PC-3 (cell line): ENCODE data around the gene CNTNAP2. TPM values are rescaled to one million over a fixed set of nuclear protein-coding genes. Genes with fewer than 3 reads are reported as not detected.
A peak's percentile ranks its signal among the peaks of the same experiment; 100 is the strongest.

Experiments
- ATAC-seq: fragments of 200-7000 bp; cut with Tn5 transposase; 2 replicates; pipeline ENCODE4 v1.9.1; 2020; ENCODE audit warnings: mild to moderate bottlenecking, moderate library complexity
- BruUV-seq: library from RNA; stranded (reverse); fragments of 400-500 nt; replicated peaks from 2 replicates; lab custom pipeline; 2021; lab: Mats Ljungman, UMichigan
- CTCF ChIA-PET: fragments of 300-600 bp; sonication (Branson Sonifier 250); formaldehyde crosslinking; loops from one replicate; lab custom pipeline; 2022; ENCODE audit warnings: antibody characterized with exemption; lab: Charles Lee
- POLR2A ChIA-PET: fragments of 300-600 bp; sonication (Branson Sonifier 250); formaldehyde crosslinking; loops from one replicate; lab custom pipeline; 2022; ENCODE audit warnings: antibody characterized with exemption; ENCODE audit not compliant: unreplicated experiment; lab: Charles Lee
- DNase-seq: peaks from one replicate; pipeline ENCODE4 v3.0.0-alpha.2; 2015
- H2AFZ ChIP-seq: fragments of 300-600 bp; sonication (generic); 2 replicates; pipeline ENCODE4 v1.6.0; 2016; ENCODE audit warnings: antibody characterized with exemption, low read length
- H3F3A ChIP-seq: fragments of 300-600 bp; sonication (generic); one replicate; pipeline ENCODE4 v1.6.0; 2017; ENCODE audit warnings: antibody characterized with exemption, low read length, control low read depth, mild to moderate bottlenecking; ENCODE audit not compliant: unreplicated experiment
- H3K27ac ChIP-seq: fragments of 300-600 bp; sonication (generic); 2 replicates; pipeline ENCODE4 v1.5.1; 2016; ENCODE audit warnings: mild to moderate bottlenecking, low read length
- H3K27me3 ChIP-seq: fragments of 300-600 bp; sonication (generic); 2 replicates; pipeline ENCODE4 v1.6.1; 2016; ENCODE audit warnings: low read length, mixed read lengths
- H3K36me3 ChIP-seq: fragments of 300-600 bp; sonication (generic); 2 replicates; pipeline ENCODE4 v1.6.1; 2016; ENCODE audit warnings: low read depth, mixed run types, low read length, mixed read lengths
- H3K4me1 ChIP-seq: fragments of 300-600 bp; sonication (generic); 2 replicates; pipeline ENCODE4 v1.5.1; 2016; ENCODE audit warnings: low read length; ENCODE audit not compliant: insufficient read depth
- H3K4me2 ChIP-seq: fragments of 300-600 bp; sonication (generic); 2 replicates; pipeline ENCODE4 v1.6.0; 2016; ENCODE audit warnings: low read length
- H3K4me3 ChIP-seq: fragments of 300-600 bp; sonication (generic); 2 replicates; pipeline ENCODE4 v1.5.1; 2016; ENCODE audit warnings: mild to moderate bottlenecking, low read length, mixed read lengths
- H3K79me2 ChIP-seq: fragments of 300-600 bp; sonication (generic); 2 replicates; pipeline ENCODE4 v1.6.1; 2017; ENCODE audit warnings: low read length, mixed read lengths
- H3K9ac ChIP-seq: fragments of 300-600 bp; sonication (generic); 2 replicates; pipeline ENCODE4 v1.6.0; 2016; ENCODE audit warnings: mild to moderate bottlenecking, low read length
- H3K9me2 ChIP-seq: fragments of 300-600 bp; sonication (generic); replicated peaks from 2 replicates; pipeline ENCODE4 v1.6.1; 2016; ENCODE audit warnings: mixed run types, low read length, mixed read lengths
- H3K9me3 ChIP-seq: fragments of 300-600 bp; sonication (generic); 2 replicates; pipeline ENCODE4 v1.6.1; 2016; ENCODE audit warnings: low read length, mixed read lengths
- H4K20me1 ChIP-seq: fragments of 300-600 bp; sonication (generic); 2 replicates; pipeline ENCODE4 v1.6.1; 2016; ENCODE audit warnings: low read length, mixed read lengths
- CTCF ChIP-seq: fragments of 300-600 bp; sonication (generic); conservative IDR thresholded peaks from 2 replicates; pipeline ENCODE4 v1.5.1; 2017; ENCODE audit warnings: antibody characterized with exemption, low read depth, mild to moderate bottlenecking, low read length
- EZH2 ChIP-seq: fragments of 300-600 bp; sonication (generic); IDR thresholded peaks from one replicate; pipeline ENCODE4 v1.6.1; 2017; ENCODE audit warnings: antibody characterized with exemption, mild to moderate bottlenecking, low read length; ENCODE audit not compliant: unreplicated experiment
- EZH2phosphoT487 ChIP-seq: fragments of 300-600 bp; sonication (generic); IDR thresholded peaks from 2 replicates; pipeline ENCODE4 v1.6.1; 2018; ENCODE audit warnings: mild to moderate bottlenecking, antibody characterized with exemption, low read length, borderline replicate concordance
- intact Hi-C: fragments of 100-400 bp; cut with micrococcal nuclease; formaldehyde crosslinking; loops from 2 replicates; pipeline ENCODE4 v1.9.0; 2023
- total RNA-seq: library from RNA; depleted of rRNA; stranded (reverse); fragments of >200 nt; gene quantifications from 2 replicates; pipeline ENCODE4 v1.2.3, GENCODE V29; 2014

CNTNAP2 gene
- total RNA-seq, 1 experiment from 2014 or later = 1.5 TPM

- Histone ChIP-seq H3K4me3 (no peak overlapping the region), H2AFZ (no peak overlapping the region), H3K4me1 (peaks cover 22% of the 10 kb centered on the region), H3K9ac (no peak overlapping the region), H4K20me1 (no peaks in the 10 kb centered on the region), H3K79me2 (no peaks in the 10 kb centered on the region), H3K9me2 (no peaks in the 10 kb centered on the region), H3K36me3 (no peaks in the 10 kb centered on the region), H3K27ac (no peak overlapping the region), H3K9me3 (no peaks in the 10 kb centered on the region), H3K27me3 (no peaks in the 10 kb centered on the region), H3K4me2 (no peak overlapping the region), H3F3A (no peaks in the 10 kb centered on the region)
- no peak for TF ChIP-seq EZH2phosphoT487
- ATAC-seq = no peak
- no peak for DNase-seq
- intact Hi-C loops = loop anchor here (5.0 kb wide), 2 partner anchors 116 to 216 kb away; no protein-coding TSS in a partner anchor
- no TSS peak for BruUV-seq
- ChIA-PET CTCF (no interaction called here), POLR2A (no interaction called here)
Measured at GRCh38 chr7:147296201-147296600, 1179.6 kb downstream of the CNTNAP2 start.

- no peaks in the 10 kb centered on the region for H3K79me2 ChIP-seq
- intact Hi-C loops = loop anchor here (5.0 kb wide), 2 partner anchors 115 to 215 kb away; no protein-coding TSS in a partner anchor
- peaks cover 22% of the 10 kb centered on the region for H3K4me1 ChIP-seq
- H3K9me2 ChIP-seq = no peaks in the 10 kb centered on the region
- POLR2A ChIA-PET = no interaction called here
- H2AFZ ChIP-seq = no peak overlapping the region
- H3K4me2 ChIP-seq = no peak overlapping the region
- no TSS peak for BruUV-seq
- no peak overlapping the region for H3K9ac ChIP-seq
- H3K9me3 ChIP-seq = no peaks in the 10 kb centered on the region
- peak; percentile 41 for DNase-seq
- no peak overlapping the region for H3K27ac ChIP-seq
- CTCF ChIA-PET = no interaction called here
- no peaks in the 10 kb centered on the region for H4K20me1 ChIP-seq
- H3K4me3 ChIP-seq = no peak overlapping the region
- TF ChIP-seq EZH2phosphoT487 (no peak), EZH2 (no peak), CTCF (no peak)
- no peaks in the 10 kb centered on the region for H3K27me3 ChIP-seq
- ATAC-seq = peak; percentile 68
- H3F3A ChIP-seq = no peaks in the 10 kb centered on the region
- H3K36me3 ChIP-seq = no peaks in the 10 kb centered on the region
Measured at GRCh38 chr7:147296986-147297385, 1180.4 kb downstream of the CNTNAP2 start.

- ATAC-seq = peak; percentile 62
- peaks cover 22% of the 10 kb centered on the region for H3K4me1 ChIP-seq
- H3K36me3 ChIP-seq = no peaks in the 10 kb centered on the region
- no peak overlapping the region for H3K4me3 ChIP-seq
- H3K9me3 ChIP-seq = no peaks in the 10 kb centered on the region
- peak; percentile 65 for DNase-seq
- 0 out of 2 replicates have a peak overlapping the region, but pooled peaks have one; percentile 2 for H3K27ac ChIP-seq
- ChIA-PET POLR2A (no interaction called here), CTCF (interaction anchor here (0.6 kb wide), 1 partner anchor 65 kb away, joined by 4 read pairs; no protein-coding TSS in a partner anchor)
- no peaks in the 10 kb centered on the region for H4K20me1 ChIP-seq
- TF ChIP-seq EZH2phosphoT487 (no peak), CTCF (no peak), EZH2 (no peak)
- no peak overlapping the region for H3K4me2 ChIP-seq
- no peaks in the 10 kb centered on the region for H3K9me2 ChIP-seq
- H3K79me2 ChIP-seq = no peaks in the 10 kb centered on the region
- no peaks in the 10 kb centered on the region for H3F3A ChIP-seq
- no peak overlapping the region for H3K9ac ChIP-seq
- H2AFZ ChIP-seq = no peak overlapping the region
- no TSS peak for BruUV-seq
- no peaks in the 10 kb centered on the region for H3K27me3 ChIP-seq
- intact Hi-C loops = loop anchor here (5.0 kb wide), 2 partner anchors 114 to 214 kb away; no protein-coding TSS in a partner anchor
Measured at GRCh38 chr7:147298611-147299043, 1182.0 kb downstream of the CNTNAP2 start.
